Trophoblast cell (in vitro differentiated cells and primary cell): ENCODE results near the gene PTH2.

Experiments used
- DNase-seq, 2 donors: peaks; one replicate each; pipeline ENCODE4 v3.0.0-alpha.2; 2016
- H2AFZ ChIP-seq: 2 replicates; pipeline ENCODE4 v1.6.1; 2013; ENCODE audit warnings: low read length, moderate library complexity, mild to moderate bottlenecking; ENCODE audit not compliant: insufficient read depth, poor library complexity
- H2AK5ac ChIP-seq: 2 replicates; pipeline ENCODE4 v1.6.1; 2013; ENCODE audit warnings: mild to moderate bottlenecking, low read length
- H2BK120ac ChIP-seq: 2 replicates; pipeline ENCODE4 v1.6.1; 2013; ENCODE audit warnings: low read length, mild to moderate bottlenecking, moderate library complexity; ENCODE audit not compliant: insufficient read depth, poor library complexity
- H2BK12ac ChIP-seq: 2 replicates; pipeline ENCODE4 v1.6.1; 2013; ENCODE audit warnings: mild to moderate bottlenecking, low read length, moderate library complexity
- H2BK5ac ChIP-seq: 2 replicates; pipeline ENCODE4 v1.6.1; 2013; ENCODE audit warnings: low read length, low read depth, moderate library complexity, mild to moderate bottlenecking; ENCODE audit not compliant: poor library complexity
- H3K14ac ChIP-seq: 2 replicates; pipeline ENCODE4 v1.6.1; 2013; ENCODE audit warnings: mild to moderate bottlenecking, low read length
- H3K18ac ChIP-seq: 2 replicates; pipeline ENCODE4 v1.6.1; 2013; ENCODE audit warnings: mild to moderate bottlenecking, low read length
- H3K23ac ChIP-seq: 2 replicates; pipeline ENCODE4 v1.6.1; 2013; ENCODE audit warnings: low read length
- H3K27ac ChIP-seq: 2 replicates; pipeline ENCODE4 v1.5.1; 2013; ENCODE audit warnings: low read depth, mild to moderate bottlenecking, inconsistent platforms, low read length, moderate library complexity
- H3K27me3 ChIP-seq: 2 replicates; pipeline ENCODE4 v1.6.1; 2013; ENCODE audit warnings: inconsistent platforms, mild to moderate bottlenecking, low read length, moderate library complexity; ENCODE audit not compliant: insufficient read depth
- H3K36me3 ChIP-seq, 2 experiments: 1 replicate in 1 of 2; 2 replicates in 1 of 2; pipeline ENCODE4 v1.6.1; 2013; ENCODE audit warnings: low read length in 2 of 2, mild to moderate bottlenecking in 2 of 2, moderate library complexity in 1 of 2; ENCODE audit not compliant: insufficient read depth in 2 of 2, control insufficient read depth in 1 of 2
- H3K4ac ChIP-seq: 2 replicates; pipeline ENCODE4 v1.6.1; 2013; ENCODE audit warnings: low read depth, mild to moderate bottlenecking, low read length, moderate library complexity
- H3K4me1 ChIP-seq, 2 experiments: 1 replicate in 1 of 2; 2 replicates in 1 of 2; pipeline ENCODE4 v1.6.1; 2013; ENCODE audit warnings: low read length in 2 of 2, mild to moderate bottlenecking in 2 of 2, moderate library complexity in 1 of 2; ENCODE audit not compliant: insufficient read depth in 2 of 2, control insufficient read depth in 1 of 2
- H3K4me2 ChIP-seq: 2 replicates; pipeline ENCODE4 v1.6.1; 2013; ENCODE audit warnings: inconsistent platforms, mild to moderate bottlenecking, low read length, moderate library complexity
- H3K4me3 ChIP-seq: 2 replicates; pipeline ENCODE4 v1.5.1; 2013; ENCODE audit warnings: mild to moderate bottlenecking, low read depth, low read length, inconsistent platforms
- H3K79me1 ChIP-seq: one replicate; pipeline ENCODE4 v1.6.1; 2013; ENCODE audit warnings: low read length
- H3K79me2 ChIP-seq: 2 replicates; pipeline ENCODE4 v1.6.1; 2013; ENCODE audit warnings: low read length, mild to moderate bottlenecking; ENCODE audit not compliant: control insufficient read depth, insufficient read depth, poor library complexity
- H3K9ac ChIP-seq: 2 replicates; pipeline ENCODE4 v1.6.1; 2013; ENCODE audit warnings: mild to moderate bottlenecking, low read length
- H3K9me3 ChIP-seq: 2 replicates; pipeline ENCODE4 v1.6.1; 2013; ENCODE audit warnings: low read depth, mild to moderate bottlenecking, control low read depth, inconsistent platforms, low read length; ENCODE audit not compliant: insufficient read depth
- H4K12ac ChIP-seq: 2 replicates; pipeline ENCODE4 v1.6.1; 2013; ENCODE audit warnings: low read depth, mild to moderate bottlenecking, low read length, moderate library complexity
- H4K8ac ChIP-seq: 2 replicates; pipeline ENCODE4 v1.6.1; 2013; ENCODE audit warnings: low read depth, mild to moderate bottlenecking, low read length, moderate library complexity
- H4K91ac ChIP-seq: one replicate; pipeline ENCODE4 v1.6.1; 2013; ENCODE audit warnings: low read depth, mild to moderate bottlenecking, low read length, moderate library complexity
- WGBS: extraction: QIAGEN DNeasy Blood & Tissue Kit; methylation state at CpG from one replicate; pipeline ENCODE4 v1.1.7; 2013; ENCODE audit warnings: missing lambda C conversion rate; ENCODE audit not compliant: insufficient read length, insufficient coverage; ENCODE audit errors: extremely low coverage; 5-methylcytosine and 5-hydroxymethylcytosine counted together

The PTH2 gene

GRCh38 chr19:49458567-49458903, 35.3 kb upstream of the PTH2 start:
- Histone ChIP-seq H3K27ac (no peak overlapping the region), H3K14ac (no peak overlapping the region), H3K27me3 (no peaks in the 10 kb centered on the region), H3K79me1 (peaks cover 3% of the 10 kb centered on the region), H4K8ac (no peak overlapping the region), H3K36me3 (peaks cover 6 to 13% of the 10 kb centered on the region in 2 experiments), H3K4me2 (no peak overlapping the region), H4K12ac (no peak overlapping the region), H3K4ac (no peak overlapping the region), H3K4me1 (peaks cover 0 to 9% of the 10 kb centered on the region in 2 experiments), H2BK120ac (no peak overlapping the region), H3K9ac (no peak overlapping the region), H3K4me3 (no peak overlapping the region), H3K23ac (no peak overlapping the region), H4K91ac (no peak overlapping the region), H3K79me2 (peaks cover 2% of the 10 kb centered on the region), H2AK5ac (no peak overlapping the region), H2BK5ac (no peak overlapping the region), H2AFZ (no peak overlapping the region), H3K18ac (no peak overlapping the region), H2BK12ac (no peak overlapping the region), H3K9me3 (no peaks in the 10 kb centered on the region)
- DNase-seq = no peak
- WGBS = no CpG with 5 or more reads among the region's 5 CpGs

- no CpG with 5 or more reads among the region's 5 CpGs for WGBS
- no peak overlapping the region for H4K8ac ChIP-seq
- no peak overlapping the region for H3K18ac ChIP-seq
- no peak overlapping the region for H2BK12ac ChIP-seq
- H2AK5ac ChIP-seq = no peak overlapping the region
- H3K27ac ChIP-seq = no peak overlapping the region
- no peak overlapping the region for H3K4me2 ChIP-seq
- H4K91ac ChIP-seq = no peak overlapping the region
- H3K14ac ChIP-seq = no peak overlapping the region
- H3K79me2 ChIP-seq = peaks cover 7% of the 10 kb centered on the region
- no peak overlapping the region for H4K12ac ChIP-seq
- H3K23ac ChIP-seq = no peak overlapping the region
- H2BK120ac ChIP-seq = no peak overlapping the region
- no peak overlapping the region for H2AFZ ChIP-seq
- H3K4me3 ChIP-seq = no peak overlapping the region
- no peak overlapping the region for H3K4ac ChIP-seq
- H3K36me3 ChIP-seq = peaks cover 3 to 8% of the 10 kb centered on the region in 2 experiments
- H2BK5ac ChIP-seq = no peak overlapping the region
- no peaks in the 10 kb centered on the region for H3K9me3 ChIP-seq
- peaks cover 0 to 9% of the 10 kb centered on the region in 2 experiments for H3K4me1 ChIP-seq
- no peak for DNase-seq
- no peaks in the 10 kb centered on the region for H3K27me3 ChIP-seq
- peaks cover 9% of the 10 kb centered on the region for H3K79me1 ChIP-seq
- no peak overlapping the region for H3K9ac ChIP-seq
Observed at GRCh38 chr19:49456326-49456725, 33.1 kb upstream of the PTH2 start.

- WGBS = no CpG with 5 or more reads among the region's 5 CpGs
- Histone ChIP-seq H4K91ac (no peak overlapping the region), H4K12ac (no peak overlapping the region), H3K79me2 (peaks cover 9% of the 10 kb centered on the region), H3K27me3 (no peaks in the 10 kb centered on the region), H2BK5ac (no peak overlapping the region), H3K79me1 (peaks cover 11% of the 10 kb centered on the region), H3K4me3 (no peak overlapping the region), H2BK12ac (no peak overlapping the region), H3K4me1 (peaks cover 0 to 9% of the 10 kb centered on the region in 2 experiments), H3K9ac (no peak overlapping the region), H3K9me3 (no peaks in the 10 kb centered on the region), H3K4me2 (no peak overlapping the region), H2BK120ac (no peak overlapping the region), H4K8ac (no peak overlapping the region), H3K36me3 (peaks cover 3 to 7% of the 10 kb centered on the region in 2 experiments), H3K23ac (no peak overlapping the region), H3K27ac (no peak overlapping the region), H3K14ac (no peak overlapping the region), H3K18ac (no peak overlapping the region), H2AFZ (no peak overlapping the region), H3K4ac (no peak overlapping the region), H2AK5ac (no peak overlapping the region)
- DNase-seq = no peak
Observed at GRCh38 chr19:49455773-49456172, 32.5 kb upstream of the PTH2 start.

- peak overlapping the region; percentile 97 for H4K91ac ChIP-seq
- H3K36me3 ChIP-seq = peaks cover 6 to 12% of the 10 kb centered on the region in 2 experiments
- H3K4me2 ChIP-seq = peak overlapping the region; percentile 60
- no peak overlapping the region for H2BK12ac ChIP-seq
- H2BK5ac ChIP-seq = peak overlapping the region; percentile 49
- peak overlapping the region; percentile 85 for H3K14ac ChIP-seq
- peak overlapping the region; percentile 88 for H4K12ac ChIP-seq
- no peaks in the 10 kb centered on the region for H3K27me3 ChIP-seq
- H3K27ac ChIP-seq = peak overlapping the region; percentile 97
- H3K4me3 ChIP-seq = peak overlapping the region; percentile 73
- H2AFZ ChIP-seq = peak overlapping the region; percentile 58
- H3K9ac ChIP-seq = peak overlapping the region; percentile 73
- no peak overlapping the region for H3K23ac ChIP-seq
- H3K79me1 ChIP-seq = peaks cover 11% of the 10 kb centered on the region
- no CpG with 5 or more reads among the region's 10 CpGs for WGBS
- no peaks in the 10 kb centered on the region for H3K9me3 ChIP-seq
- peak overlapping the region; percentile 78 for H2AK5ac ChIP-seq
- peak overlapping the region; percentile 70 for H3K18ac ChIP-seq
- H4K8ac ChIP-seq = peak overlapping the region; percentile 95
- H2BK120ac ChIP-seq = peak overlapping the region; percentile 39
- peaks cover 0 to 8% of the 10 kb centered on the region in 2 experiments for H3K4me1 ChIP-seq
- peak overlapping the region; percentile 90 for H3K4ac ChIP-seq
- peaks cover 9% of the 10 kb centered on the region for H3K79me2 ChIP-seq
- no peak for DNase-seq
Observed at GRCh38 chr19:49453757-49454240, 30.6 kb upstream of the PTH2 start.
